GF-D8 (cell line): ENCODE results near the gene SERTAD1.
A peak's percentile ranks its signal among the peaks of the same experiment; 100 is the strongest.
"Not testable (repeated sequence)": the region's sequence is repeated elsewhere in the genome, so short reads cannot be mapped to it uniquely, and the experiment has no call there.

Experiments
- DNase-seq: peaks from one replicate; lab custom pipeline; 2025; lab: John Stamatoyannopoulos, UW

The SERTAD1 gene

DNA sequence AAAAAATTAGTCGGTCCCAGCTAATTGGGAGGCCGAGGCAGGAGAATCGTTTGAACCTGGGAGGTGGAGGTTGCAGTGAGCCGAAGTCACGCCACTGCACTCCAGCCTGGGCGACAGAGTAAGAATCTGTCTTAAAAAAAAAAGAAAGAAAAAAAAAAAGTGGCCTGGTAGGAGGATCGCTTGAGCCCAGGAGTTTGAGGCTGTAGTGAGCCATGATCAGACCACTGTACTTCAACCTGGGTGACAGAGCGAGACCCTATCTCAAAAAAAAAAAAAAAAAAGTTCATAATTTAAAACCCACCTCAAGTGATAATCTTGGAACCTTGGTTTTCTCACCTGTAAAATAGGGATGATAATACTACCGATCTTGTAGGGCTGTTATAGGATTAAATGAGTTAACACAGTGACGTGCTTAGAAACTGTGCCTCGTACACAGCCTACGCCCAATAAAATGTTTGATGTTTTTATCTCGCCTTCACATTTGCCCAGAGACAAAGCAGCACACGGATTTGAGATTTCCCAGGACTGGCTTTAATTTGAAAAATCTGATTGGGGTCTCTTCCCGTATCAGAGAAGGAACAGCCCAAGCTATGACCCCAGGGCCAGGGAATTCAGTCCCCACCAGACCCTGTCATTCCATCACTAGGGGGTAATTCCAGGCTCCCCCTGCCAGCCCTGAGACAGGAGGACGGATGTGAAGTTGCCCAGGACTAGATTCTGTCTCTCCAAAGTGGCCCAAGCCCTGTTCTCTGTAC lies 3.6 kb downstream of the SERTAD1 start:
- no peak for DNase-seq

DNA sequence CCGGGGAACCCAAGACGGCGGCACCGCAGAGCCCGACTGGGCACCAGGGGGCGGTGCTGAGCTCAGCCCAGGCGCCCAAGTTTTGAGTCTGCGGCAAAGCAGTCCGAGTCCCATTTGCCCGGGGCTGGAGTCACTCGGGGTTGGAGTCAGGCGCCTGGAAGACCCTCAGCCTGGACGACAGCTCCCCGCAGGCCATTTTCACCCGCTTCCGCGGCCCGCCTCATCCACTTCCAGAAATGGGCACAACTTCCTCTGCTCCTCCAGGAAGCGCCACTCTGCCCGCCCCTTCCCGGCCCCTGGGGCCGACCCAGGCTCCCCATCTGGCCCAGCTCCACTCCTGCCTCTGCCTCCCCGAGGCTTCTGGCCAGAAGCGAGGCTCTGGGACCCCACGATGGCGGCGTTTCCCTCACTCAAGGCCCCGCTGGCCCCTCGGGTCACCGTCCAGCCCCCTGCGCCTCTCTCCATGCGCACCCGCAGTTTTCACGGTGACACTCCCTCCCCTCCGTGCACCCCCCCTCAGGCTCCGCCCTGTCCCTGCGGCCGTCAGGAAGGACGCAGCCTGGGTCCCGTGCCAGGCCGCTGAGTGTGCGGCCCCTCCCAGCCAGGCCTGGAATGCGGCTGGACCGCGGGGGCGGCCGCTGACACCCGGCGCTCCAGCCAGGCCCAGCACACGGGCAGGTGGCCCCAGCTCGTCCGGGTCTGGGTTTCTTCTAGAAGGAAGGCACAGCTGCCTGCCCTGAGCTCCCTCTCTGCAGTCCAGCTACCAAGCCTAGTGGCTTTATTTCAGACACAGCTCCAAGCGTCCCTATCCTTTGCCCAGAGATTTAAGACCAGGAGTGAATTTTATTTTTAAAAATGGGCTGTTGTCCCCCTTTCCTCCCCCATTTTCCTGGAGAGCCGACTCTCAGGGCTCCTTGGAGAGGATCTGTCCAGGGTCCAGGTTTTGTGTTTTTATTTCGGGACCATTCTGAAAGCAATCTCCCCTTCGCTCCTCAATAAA lies 4.7 kb downstream of the SERTAD1 start:
- DNase-seq: peak; percentile 72

DNA sequence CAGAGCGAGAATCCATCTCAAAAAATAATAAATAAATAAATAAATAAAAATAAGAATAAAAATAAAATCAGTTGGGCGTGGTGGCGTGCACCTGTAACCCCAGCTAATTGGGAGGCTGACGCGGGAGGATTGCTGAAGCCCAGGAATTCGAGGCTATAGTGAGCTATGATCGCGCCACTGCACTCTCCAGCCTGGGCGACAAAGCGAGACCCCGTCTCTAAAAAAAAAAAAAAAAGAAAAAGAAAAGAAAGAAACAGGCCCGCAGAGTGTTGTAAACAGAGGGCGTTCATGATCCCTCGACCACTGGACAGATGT lies 5.4 kb downstream of the SERTAD1 start:
- DNase-seq: no peak

DNA sequence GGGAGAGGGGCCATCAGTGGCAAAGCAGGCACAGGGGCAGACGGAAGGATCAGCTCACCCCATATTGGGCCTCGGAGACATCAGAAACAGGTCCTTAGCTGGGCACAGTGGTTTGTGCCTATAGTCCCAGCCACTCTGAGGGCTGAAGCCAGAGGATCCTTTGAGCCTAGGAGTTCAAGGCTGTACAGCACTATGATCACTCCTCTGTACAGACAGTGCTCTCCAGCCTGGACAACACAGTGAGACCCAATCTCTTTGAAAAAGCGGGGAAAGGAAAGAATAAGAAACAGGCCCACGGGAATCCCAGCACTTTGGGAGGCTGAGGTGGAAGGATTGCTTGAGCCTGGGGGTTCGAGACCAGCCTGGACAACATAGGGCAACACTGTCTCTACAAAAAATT lies 6.0 kb downstream of the SERTAD1 start:
- DNase-seq: no peak

DNA sequence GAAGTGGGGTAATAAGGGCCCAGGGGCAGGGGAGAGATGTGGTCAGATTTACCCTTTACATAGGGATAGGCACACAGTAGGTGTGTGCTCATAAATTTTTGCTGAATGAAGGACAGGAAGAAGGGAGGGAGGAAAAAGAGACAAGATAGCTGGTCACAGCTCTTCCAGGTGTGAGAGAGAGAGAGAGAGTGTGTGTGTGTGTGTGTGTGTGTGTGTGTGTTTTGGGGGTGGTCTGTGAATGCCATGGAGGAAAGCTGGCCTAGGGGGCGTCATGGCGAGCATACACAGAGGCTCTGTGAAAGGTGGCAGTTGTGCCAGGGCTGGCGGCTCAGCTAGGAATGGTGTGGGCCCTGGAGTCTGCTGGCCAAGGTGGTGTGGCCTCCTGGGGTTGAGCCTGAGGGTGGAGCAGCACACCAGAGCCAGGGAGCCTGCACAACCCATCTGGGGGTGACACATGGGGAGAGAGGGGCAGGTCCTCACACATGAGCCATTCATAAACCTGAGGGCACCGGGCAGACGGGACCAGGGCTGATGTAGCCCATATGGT lies 6.7 kb downstream of the SERTAD1 start:
- no peak for DNase-seq

DNA sequence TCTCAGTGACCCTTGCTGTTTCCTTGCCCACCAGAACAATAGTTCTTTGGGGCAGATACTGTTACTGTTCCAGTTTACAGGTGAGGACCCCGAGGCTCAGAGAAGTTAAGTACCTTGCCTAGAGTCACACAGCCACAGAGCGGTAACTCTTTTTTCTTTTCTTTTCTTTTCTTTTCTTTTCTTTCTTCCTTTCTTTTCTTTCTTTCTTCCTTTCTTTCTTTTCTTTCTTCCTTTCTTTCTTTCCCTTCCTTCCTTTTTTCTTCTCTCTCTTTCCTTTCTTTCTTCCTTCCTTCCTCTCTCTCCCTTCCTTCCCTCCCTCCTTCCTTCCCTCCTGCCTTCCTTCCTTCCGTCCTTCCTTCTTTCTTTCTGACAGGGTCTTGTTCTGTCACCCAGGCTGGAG lies 7.8 kb downstream of the SERTAD1 start:
- no peak for DNase-seq

DNA sequence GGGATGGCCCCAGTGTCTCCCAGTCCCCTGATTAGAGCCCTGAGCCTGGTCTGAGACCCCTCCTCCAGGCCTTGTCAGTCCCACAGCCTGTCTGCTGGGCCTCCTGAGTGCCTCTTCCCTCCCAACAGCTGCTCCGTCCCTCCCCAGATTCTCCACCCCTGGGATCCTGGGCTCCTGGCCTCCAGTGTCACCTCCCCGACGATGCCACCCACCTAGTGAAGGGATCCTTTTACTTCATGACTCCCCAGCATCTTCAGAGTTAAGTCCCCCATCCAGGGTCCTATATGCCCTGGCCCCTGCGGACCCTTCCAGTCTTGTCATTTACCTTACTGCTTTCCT lies 8.2 kb downstream of the SERTAD1 start:
- DNase-seq: no peak

DNA sequence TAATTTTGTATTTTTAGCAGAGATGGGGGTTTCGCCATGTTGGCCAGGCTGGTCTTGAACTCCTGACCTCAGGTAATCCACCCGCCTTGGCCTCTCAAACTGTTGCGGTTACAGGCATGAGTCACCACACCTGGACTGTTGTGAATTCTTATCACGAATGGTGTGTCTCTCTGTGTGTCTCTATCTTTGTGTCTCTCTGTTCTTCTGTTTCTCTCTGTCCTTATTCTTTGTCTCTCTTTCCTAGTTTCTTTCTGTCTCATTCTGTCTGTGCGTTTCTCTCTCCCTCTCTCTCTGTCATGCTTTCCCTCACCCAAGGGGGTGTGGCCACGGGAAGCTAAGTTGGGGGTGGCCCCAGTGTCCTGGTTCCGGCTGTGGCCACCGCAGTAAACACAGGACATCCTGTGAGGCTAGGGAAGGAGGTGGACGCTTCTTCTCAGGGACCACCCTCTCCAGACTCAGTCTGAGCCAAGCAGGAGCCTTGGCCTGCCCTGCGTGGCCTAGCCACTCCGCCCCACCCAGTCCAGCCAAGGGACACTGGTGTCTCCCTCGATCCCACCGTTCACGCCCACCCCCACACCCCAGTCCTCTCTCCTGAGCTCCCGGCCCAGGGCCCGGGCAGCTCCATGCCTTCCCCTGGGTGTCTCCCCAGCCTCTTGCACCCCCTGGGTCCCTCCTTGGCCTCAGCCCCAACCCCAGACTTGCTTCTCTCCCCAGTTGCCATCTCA lies 8.7 kb downstream of the SERTAD1 start:
- DNase-seq: peak; percentile 49

DNA sequence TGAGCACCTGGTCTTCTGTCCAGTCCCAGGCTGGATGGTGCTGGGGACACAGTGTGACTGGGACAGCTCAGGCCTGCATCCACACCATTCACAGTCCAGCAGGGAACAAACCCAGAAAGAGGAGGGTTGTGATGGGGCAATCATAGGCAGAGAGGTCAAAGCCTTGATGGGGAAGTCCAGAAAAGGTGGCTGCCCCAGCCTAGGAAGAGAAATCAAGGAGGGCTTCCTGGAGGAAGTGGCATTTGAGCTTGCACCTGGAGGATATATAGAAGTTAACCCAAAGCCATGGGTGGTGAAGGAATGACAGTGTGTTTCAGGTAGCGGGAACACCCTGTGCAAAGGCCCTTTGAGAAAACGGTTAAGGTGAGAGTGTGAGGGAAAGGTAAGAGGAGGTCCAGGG lies 10.0 kb downstream of the SERTAD1 start:
- no peak for DNase-seq

DNA sequence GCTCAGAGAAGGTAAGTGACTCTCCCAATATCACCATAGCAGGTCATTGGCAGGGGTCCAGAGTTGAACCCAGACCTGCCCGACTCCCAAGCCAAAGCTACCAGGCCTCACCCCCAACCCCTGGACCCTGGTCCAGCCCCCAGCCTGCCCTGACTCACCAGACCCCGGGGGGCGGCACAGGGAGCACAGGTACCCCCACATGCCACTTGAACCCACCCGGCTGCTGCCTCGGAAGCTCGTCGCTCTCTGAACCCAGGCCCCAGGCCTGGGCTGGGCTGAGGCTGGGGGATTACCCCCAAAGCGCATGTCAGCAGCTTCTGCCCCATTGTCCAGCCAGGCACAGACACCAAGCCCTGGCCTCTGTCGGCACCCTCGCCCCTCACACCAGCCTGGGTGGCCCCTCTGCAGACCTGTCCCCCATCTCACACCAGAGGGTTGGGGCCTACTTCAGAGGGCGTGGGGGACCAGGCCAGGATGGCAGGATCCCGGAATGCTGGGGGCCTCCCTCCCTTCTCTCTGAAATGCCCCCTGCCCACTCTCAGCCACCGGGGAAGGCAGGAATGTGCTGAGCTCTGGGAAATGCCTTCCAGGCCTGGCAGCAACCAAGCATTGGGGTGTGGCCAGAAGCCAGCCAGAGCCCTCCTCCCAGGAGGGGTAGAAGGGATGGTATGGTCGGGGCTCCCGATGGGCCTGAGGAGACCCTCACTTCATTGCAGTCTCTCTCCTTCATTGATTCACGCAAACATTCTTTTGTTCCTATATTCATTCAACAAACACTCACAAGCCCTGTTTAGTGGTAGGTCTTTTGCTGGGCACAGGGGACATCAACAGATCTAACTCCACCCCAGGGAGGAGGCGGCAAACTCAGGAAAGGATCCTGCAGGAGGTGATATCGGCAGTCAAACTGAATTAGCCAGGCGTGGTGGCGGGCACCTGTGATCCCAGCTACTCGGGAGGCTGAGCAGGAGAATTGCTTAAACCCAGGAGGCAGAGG lies 11.0 kb downstream of the SERTAD1 start:
- no peak for DNase-seq

DNA sequence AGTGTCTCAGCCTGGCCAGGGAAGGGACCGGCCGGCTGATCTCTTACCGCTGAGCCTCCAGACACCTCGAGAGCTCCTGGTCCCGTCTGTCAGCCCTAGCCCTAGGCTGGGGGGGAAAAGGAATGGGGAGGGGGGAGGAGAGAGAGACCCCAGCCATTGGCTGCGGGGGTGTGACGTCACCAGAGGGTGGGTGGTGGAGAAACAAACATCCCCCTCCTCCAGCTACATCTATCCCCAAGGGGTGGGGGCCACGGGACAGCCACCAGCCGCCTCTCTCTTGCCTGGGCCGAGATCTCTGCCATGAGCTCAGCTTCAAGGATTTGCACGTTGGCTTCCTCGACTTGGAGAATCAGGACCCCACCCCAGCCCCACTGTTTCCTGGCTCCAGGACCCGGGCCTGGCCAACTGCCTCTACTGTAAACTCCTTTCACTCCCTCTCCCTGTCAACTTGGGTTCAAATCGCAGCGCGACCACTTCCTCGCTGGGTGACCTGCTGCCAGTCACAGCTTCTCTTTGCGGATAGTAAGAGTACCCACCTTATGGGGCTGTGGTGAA lies 12.4 kb downstream of the SERTAD1 start, which contains the start of gene PRX:
PRX (minus strand) TSS at position 88 of the 555 bp plus-strand sequence. CDS start 5,446 bp downstream, outside the sequence.
- DNase-seq: no peak

DNA sequence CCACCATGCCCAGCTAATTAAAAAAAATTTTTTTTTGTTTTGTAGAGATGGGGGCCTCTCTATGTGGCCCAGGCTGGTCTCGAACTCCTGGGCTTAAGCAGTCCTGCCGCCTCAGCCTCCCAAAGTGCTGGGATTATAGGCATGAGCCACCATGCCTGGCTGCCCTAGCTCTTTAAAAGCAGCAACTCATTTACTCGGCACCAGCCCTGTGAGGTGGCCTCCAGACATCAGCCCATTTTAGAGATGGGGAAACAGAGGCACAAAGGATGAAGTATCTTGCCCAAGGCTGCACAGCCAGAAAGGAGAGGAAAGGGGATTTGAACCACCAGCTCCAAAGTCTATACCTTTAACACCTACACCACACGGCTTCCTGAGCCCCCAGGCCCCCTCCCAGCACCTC lies 12.9 kb downstream of the SERTAD1 start:
- DNase-seq: no peak

DNA sequence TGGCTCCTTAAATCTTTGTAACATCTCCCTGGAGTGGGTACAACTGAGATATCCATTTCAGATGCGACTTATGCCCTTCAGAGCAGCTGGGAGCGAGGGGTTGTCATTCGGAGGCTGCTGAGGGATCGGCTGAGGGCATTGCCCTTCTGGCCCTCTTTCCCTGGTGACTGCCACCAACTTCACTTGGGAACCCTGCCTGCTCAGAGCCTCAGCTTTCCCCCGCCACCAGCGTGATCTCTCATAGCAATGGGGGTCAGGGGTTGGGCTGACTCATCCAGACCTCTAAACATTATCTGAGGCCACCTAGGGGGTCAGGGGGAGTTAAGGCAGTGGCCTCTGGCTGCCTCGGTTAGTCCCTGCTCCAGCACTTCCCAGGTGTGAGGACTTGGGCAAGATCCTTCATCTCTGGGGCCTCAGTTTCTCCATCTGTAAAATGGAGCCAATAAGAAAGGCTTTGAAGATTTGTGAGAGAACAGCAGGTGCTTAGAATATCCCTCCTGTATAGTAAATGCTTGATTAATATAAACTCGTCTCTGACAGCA lies 13.8 kb downstream of the SERTAD1 start:
- no peak for DNase-seq

DNA sequence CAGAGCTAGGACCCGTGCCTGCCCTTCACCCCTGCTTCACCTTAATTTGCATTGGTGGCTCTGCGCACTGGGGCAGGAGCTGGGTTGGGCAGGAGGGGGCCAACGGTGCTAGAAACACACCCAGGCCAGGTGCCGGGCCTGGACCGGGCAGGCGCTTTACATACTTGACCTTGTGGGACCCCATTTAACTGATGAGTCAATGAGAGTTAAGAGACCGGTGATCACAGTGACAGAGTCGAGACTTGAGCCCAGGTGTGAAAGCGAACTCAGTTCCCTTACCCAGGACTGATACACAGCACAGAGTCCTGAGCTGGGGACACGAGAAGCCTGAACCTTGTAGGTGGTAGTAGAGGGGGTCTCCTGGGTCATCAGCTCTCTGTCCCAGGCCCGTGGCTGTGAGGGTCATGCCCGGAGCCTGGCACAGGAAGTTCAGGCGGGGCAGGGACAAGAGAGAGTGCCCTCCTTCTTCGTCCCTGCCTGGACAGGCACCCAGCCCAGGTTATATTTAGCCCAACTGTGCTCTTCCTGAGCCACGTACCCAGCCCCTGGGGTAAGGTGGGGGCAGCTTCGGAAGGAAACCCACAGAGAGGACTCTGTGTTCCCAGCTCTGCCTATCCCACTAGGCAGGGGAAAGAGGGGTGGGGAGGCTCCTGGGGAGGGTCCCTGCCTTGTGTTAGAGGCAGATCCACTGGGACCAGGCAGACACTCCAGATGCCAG lies 14.5 kb downstream of the SERTAD1 start:
- no peak for DNase-seq

DNA sequence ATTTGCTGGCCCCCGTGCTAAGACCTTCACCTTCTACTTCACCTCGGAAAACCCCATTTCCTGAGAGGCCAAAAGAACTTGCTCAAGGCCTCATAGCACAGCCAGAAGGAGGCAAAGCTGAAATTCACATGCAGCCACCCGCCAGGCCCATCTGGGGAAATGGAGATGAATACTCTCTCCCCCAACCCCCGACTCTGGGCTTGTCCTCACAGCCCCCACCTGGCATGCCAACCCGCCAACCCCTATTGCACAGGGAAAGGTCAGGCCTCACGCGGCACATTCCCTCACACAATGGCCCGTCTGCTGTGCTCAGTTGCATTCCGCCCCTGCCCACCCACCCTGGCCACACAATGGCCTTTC lies 15.8 kb downstream of the SERTAD1 start:
- DNase-seq: peak; percentile 31

DNA sequence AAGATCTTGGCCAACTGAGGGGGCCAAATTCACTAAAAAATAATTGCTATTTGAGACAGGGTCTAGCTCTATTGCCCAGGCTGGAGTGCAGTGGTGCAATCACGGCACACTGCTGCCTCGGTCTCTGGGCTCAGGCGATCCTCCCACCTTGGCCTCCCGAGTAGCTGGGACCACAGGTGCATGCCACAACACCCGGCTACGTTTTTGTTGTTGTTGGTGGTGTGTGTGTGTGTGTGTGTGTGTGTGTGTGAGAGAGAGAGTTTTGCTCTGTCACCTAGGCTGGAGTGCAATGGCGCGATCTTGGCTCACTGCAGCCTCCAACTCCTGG lies 17.2 kb downstream of the SERTAD1 start:
- not testable (repeated sequence) for DNase-seq

DNA sequence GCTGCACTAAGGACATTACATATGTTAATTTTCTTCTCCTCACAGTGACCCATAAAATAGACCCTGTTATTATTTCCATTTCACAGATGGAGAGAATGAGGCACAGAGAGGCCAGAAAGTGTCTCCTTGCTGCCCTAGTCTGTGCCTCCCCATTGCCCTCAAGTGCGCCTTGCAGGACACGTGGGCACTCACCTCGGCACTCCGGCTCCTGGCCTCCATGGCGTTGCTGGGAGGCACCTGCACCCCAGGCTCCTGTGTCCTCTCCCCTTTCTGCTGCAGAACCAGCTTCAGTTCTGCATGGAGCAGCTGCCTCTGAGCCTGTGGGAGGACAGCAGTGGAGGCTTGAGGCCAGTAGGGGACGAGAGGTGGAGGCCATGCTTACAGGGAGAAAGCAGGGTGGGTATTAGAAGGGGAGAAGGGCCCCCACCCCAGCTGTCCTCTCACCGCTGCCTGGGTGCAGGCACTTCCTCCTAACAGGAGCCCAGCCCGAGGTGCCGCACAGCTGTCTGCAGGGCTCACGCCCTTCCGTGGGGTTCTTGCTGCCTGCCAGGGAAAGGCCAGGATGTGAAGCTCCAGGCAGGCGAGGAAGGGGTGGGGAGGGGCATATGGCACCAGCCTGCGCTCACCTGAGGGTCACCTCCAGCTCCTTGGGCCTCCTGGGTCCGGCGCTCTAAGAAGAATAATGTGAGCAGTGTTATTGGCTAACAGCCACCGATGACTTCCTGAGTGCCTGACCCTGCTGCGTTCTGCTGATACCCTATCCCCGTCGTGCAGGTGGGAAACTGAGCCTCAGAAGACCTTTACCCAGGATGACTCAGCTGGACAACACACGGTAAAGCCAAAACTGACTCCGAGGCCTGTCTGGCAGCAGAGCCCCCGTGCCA lies 17.8 kb downstream of the SERTAD1 start:
- DNase-seq: peak; percentile 4

DNA sequence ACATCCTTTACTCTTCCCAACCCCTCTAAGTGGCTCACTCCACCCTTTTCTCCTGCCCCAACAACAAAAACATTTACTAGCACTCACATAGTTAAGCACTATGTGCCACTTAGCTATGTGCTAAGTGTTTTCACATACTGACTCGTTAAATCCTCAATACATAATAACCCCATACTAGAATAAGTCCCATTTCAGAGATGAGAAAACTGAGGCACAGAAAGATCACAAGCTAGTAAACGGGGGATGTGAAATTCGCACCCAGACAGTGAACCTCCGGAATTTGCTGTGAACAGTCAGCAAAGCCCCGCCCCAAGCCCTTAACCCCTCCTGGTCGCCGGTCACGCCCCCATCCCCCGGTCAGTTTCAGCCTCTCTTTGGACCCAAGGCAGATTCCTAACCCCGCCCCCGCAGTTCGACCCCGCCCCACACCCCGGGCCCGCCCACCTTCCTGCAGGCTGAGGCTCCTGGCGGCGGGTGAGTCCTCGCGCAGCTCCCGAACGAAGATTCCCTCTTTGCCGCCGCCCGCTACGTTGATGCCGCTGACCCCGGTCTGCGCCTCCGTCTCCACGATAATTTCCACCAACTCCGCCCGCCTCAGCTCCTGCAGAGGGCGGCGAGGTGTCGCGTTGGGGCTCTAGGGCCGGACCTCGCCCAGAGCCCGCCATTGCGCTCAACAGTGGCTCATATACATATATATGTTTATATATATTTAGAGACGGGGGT lies 22.4 kb downstream of the SERTAD1 start:
- peak; percentile 21 for DNase-seq
